DMS114 treated with DMSO at 0.1 percent for 48 hours (cell line): ENCODE data around the gene NECAB2.
"Not testable (repeated sequence)": the region's sequence is repeated elsewhere in the genome, so short reads cannot be mapped to it uniquely, and the experiment has no call there.

ENCODE experiments used
- DNase-seq: peaks from one replicate; lab custom pipeline; 2025; ENCODE audit not compliant: unreplicated experiment; lab: John Stamatoyannopoulos, UW

Gene NECAB2

DNA sequence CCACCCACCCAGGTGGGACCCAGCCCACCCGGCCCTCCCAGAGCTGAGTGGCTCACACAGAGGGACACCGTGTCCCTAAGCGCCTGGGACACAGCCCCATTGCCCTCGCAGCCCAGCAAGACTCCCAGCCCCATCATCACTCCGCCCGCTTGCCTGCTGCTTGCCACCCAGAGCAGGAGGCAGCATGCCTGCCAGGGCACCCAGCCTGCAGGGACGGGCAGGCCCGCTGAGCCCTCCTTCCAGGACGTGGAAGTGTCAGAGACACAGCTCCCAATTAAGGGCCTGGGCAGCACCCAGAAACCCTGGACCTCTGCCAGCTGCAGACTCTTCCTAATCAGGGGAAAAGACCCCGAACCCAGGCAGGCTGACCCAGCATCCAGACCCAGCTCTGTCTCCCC, 32.2 kb upstream of the NECAB2 start:
- DNase-seq = no peak

DNA sequence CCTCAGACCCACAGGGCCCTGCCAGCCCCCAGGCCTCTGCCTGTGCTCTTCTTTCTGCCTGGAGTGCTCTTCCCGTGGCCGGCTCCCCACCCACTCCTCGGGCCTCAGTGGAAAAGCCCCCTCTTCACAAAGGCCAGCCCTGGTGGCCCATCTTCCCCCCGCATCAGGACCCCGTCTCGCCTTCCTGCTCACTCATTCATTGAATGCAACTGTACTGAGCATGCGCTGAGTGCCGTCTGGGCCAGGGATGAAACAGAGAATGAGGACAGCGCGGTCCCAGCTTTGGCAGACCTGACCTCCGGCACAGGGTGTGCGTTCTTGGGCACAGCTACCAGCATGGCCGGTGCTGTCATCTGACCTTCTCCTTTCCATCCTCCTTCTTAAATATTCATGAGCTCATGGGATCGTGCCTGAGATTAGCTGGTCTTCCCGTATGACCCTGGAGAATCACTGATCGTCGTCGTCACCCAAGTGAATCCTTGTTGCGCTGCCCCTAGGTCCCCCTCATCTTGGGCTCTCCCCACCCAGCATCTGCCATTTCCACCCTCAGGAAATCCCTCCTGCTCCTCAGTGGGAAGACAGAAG, 31.4 kb upstream of the NECAB2 start:
- DNase-seq = no peak

DNA sequence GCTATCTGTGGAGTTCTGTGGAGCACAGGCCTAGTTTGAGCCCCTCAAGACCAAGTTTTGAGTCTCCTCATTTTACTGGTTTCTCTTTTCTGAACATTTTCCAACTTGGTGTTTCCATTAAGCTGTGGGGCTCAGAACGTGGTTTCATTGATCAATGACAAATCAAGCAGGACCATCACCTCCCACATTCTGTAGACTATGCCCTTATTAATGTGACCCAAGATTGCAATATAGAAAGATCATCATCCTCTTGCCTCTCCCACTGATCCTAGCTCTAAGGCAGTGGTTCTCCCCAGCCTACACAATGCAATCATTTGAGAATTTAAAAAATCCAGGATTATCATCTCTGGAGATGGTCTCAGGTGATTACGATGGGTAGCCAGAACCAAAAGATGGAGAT, 30.8 kb upstream of the NECAB2 start:
- DNase-seq = no peak

DNA sequence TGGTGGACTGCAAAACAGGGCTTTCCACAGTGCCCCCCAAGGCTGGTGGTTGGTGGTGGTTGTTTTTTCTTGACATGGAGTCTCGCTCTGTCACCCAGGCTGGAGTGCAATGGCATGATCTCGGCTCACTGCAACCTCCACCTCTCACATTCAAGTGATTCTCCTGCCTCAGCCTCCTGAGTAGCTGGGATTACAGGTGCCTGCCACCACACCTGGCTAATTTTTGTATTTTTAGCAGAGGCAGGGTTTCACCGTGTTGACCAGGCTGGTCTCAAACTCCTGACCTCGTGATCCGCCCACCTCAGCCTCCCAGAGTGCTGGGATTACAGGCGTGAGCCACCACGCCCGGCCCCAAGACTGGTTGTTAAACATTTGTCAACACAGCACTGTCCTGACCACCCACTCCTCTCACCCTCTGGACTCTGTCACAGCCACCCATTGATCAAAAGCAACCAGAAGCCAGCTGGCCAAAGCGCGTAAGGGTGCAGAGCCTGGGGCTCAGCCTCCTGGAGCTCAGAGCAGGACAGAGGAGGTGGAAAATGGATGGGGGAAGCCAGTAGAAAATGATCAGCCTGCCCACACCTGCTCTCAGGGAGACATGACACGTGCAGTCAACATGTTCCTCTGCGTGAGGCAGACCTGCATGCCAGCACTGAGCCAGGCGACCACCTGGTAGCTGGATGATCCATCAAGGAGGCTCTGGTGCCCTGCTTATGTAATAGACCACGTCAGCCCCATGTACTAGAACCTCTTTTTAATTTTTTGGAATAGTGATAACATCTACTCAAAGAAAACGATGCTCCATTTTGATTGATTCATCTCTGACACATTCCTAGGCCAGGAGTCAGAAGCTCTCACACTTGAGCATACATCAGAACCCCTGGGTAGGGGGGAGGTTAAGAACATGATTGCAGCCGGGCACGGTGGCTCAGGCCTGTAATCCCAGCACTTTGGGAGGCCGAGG, 29.8 kb upstream of the NECAB2 start:
- no peak for DNase-seq

DNA sequence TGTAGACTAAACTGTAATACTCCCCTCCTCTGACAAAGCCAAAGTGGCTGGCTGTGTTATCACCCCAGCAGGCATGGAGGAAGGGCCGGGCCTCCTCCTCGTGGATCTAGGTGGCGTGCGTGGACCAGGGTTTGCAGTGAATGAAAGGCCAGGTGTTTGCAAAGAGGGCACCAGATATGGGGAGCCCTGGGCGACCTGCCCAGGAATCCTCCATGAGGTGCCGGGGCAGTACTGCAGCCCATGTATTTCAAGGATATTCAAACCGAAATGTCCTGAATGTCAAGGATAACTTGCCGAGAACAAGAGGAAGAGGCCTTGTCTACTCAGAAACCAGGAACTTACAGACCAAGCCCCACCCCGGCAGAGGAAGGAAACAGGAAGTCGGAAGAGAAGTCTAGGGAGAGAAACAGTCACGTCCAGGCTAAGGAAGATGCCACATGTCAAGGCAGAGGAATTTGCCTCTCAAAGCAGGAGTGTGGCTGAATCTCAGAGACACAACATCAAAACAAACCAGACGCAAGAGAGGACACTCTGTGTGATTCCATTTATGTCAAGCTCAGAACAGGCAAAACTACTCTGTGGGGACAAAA, 28.7 kb upstream of the NECAB2 start:
- no peak for DNase-seq

DNA sequence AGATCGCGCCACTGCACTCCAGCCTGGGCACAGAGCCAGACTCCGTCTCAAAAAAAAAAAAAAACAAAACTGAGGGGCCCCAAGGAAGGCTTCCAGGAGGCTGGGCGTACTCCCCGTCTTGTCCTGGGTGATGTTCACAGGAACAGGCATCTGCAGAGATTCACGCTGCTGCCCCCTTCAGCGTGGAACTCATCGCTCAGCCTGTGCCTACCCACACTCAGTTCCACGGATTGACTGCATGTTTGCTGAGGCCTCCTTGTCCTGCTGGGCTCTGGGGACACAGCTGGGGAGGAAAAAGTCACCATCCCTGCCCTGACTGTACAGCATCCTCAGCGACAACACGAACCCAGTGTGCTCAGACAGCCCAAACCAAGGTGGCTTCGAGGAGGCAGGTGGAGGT, 27.9 kb upstream of the NECAB2 start:
- no peak for DNase-seq

DNA sequence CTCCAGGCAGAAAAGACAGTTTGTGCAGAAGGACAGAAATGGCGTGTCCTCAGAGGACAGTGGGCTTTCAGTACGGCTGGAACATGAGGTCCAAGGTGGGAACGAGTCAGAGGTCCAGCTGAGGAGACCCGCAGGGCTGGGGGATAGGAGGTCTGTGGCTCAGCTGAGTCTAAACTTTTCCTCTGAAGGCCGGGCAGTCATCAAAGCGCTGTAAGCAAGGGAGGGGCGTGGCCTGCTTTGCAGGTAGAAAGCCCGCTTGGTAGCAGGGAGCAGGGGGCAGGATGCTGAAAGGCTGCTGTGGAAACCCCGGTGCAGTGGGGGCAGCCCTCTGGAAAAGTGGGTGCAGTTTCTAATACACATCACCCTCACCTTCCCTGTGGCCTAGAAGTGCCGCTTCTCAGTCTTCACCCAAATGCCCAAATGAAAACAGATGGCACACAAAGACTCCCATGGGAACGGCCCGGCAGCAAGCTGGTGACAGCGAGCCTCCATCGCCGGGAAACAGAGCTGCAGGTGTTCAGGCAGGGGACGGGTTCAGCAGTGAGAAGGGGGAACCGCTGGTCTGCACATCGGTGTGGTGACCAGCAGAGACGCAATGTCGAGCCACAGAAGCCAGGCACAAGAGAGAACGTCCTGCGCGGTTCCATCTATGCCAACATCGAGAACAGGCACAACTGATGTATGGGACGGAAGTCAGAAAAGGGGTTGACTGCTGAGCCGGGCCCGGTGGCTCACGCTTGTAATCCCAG, 27.2 kb upstream of the NECAB2 start:
- DNase-seq = no peak

DNA sequence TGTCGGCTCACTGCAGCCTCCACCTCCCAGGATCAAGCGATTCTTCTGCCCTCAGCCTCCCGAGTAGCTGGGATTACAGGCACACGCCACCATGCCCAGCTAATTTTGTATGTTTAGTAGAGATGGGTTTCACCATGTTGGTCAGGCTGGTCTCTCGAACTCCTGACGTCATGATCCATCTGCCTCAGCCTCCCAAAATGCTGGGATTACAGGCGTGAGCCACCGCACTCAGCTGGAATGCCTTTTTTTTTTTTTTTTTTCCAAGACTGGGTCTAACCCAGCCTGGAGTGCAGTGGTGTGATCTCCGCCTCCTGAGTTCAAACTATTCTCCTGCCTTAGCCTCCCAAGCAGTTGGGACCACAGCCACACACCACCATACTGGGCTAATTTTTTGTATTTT, 26.5 kb upstream of the NECAB2 start:
- not testable (repeated sequence) for DNase-seq

DNA sequence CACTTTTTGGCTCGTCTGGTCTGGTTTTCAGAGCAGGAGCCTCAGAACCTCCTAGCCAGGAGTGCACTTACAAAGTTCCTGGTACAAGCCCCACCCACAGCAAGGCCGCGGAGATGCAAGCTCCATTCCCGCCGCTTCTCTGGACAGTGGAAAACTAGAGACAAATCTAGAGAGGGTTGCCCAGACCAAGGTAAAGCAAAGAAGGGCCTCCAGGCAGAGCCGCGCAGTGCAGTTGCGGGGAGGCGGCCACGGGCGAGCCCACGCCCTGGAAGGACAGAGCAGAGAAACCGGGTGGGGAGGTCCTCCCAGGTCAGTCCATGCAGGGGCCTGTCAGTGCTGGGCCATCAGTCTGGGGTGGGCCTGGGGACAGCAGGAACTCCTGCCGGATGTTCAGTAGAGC, 26.0 kb upstream of the NECAB2 start:
- DNase-seq = no peak

DNA sequence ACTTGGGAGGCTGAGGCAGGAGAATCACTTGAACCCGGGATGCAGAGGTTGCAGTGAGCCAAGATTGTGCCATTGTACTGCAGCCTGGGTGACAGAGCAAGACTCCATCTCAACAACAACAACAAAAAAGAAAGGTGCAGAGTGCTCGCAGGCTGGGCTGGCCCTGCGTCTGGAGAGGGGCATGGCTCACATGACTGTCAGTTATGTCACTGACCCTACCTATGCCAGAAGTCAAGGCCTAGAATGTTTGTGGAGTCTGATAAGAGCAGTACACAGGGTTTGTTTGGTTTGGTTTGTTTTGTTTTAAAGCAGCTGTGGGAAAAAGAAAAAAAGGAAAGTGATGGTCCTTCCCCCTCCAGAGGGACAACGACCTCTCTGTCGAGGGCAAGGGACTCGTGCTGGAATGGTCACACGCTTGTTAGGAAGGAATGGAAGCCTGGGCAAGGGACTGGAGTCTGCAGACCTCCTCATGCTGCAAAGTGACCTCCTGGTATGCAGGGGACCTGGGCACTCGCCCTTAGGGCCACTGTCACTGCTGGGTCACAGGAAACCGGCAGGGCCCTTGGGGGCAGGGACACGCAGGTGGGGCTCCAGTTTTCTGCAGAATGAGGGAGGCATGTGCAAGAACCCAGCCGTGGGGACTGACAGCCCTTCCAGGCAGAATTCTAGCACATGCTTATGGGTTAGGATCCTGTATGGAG, 25.1 kb upstream of the NECAB2 start:
- no peak for DNase-seq

DNA sequence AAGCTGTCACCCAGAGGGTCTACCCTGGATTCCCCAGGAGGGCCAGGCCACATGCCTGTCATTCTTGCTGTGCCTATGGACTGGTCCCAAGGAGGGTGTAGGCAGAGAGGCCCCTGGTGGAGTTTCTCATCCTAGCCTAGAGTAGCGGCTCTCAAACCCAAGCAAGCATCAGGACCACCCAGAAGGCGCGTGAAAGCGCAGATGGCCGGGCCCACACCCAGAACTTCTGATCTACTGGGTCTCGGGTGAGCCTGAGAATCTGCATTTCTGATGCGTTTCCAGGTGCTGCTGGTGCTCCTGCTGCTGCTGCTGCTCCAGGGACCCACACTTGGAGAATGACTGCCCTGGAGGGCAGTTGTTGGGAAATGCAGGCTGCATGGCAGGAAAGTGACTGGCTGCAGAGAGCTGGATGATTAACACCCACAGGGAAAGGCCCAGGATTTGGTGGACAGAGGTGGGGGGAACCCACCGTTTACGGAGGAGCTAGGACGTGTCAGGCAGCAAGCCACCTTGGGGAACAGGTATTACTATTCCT, 24.5 kb upstream of the NECAB2 start:
- DNase-seq = no peak

DNA sequence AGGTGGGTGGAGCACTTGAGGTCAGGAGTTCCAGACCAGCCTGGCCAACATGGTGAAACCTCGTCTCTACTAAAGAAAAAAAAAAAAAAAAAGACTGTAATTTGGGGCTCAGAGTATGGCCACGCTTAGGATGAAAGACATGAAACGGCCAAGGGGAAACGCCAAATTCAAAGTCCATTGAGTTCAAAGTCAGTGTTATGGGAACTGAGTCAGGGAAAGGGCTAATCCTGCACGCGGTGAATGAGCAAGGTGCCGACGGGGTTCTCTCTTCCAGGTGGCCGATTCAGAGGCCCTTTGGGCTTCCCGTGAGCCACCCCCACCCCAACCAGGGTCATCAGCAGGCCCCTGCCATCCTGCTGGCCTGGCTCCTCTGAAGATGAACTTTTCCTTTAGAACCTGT, 22.5 kb upstream of the NECAB2 start:
- DNase-seq = no peak

DNA sequence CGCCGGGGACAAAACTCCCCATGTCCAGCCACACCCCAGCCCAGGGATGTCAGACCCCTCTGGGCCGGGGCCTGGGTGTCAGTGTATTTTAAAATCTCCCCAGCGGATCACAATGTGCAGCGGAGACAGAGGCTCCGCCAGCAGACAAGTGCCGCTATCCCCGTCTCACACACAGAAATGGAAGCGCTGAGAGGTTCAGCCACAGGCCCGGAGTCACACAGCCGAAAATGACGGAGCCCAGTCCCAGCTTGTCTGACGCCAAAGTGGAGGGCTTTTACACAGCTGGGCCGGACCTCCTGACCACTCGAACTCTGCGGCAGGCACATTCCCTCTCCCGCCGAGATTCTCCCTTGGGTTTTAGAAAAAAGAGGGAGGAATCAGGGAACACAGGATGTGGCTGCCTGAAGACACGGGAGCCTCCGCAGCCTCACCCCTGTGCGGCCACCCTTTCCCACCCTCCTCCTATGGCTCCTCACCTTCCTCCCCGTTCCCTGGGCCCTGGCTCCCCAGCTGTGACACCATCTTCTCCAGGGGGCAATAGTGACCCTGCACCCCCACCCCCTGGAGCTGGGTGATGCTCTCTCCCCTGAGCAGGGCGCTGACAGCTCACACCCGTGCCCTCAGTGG, 21.8 kb upstream of the NECAB2 start:
- no peak for DNase-seq

DNA sequence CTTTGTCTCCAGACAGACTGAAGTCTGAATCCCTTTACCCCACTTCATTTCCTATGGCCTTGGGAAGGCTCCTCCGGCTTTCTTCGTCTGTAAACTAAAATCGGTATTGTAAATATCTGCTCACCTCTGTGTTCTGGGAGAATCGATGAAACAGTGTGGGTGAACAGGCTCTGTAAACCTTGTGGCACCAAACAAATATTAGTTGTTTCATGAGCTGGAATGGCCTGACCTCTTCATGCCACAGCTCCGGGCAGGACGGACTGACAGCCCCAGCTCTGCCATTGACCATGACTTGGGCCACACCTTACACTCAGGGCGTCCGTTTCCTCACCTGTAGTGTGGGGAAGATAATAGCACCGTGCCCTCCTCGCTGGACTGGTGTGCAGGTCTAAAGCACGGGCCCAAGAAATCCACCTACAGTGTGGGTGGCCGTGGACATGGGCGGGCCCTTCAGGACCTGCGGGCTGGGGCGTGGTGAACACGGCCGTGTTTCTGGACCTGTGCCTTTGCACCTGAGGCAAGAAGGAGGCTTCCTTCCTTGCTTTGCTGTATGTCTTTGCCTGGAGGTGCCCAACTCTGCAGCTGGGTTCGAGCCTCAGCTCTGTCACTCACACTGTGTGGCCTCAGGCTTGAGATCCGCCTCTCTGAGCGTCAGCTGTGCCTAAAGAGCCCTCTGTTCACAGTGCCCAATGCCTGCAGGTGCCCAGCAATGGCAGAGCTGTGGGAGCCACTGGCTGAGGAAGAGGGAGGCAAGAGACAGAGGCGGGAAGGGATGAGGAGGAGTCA, 21.1 kb upstream of the NECAB2 start:
- DNase-seq = no peak

DNA sequence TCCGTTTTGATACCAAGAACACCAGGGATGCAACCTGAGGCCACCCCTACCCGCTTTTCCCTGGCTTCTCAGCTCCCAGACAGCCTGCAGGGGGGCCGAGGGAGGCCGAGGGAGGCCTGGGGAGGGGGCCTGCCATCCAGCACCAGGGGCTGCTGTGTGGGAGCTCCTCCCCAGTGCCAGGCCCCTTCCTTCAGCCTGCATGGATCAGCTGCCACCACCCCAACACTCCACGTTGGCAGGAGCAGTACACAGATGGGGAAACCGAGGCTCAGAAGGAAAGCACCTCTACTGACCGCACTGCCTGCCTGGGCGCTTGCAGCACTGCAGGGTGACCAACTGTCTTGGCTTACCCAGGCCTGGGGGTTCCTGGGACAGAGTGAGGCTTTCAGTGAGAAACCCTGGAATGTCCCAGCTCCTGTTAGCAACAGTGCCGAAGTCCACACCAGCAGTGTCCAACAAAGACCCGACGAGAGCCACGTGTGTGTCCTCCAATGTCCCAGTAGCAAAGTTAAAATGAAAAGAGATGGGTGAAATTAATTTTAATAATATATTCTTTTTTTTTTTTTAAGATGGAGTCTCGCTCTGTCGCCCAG, 20.3 kb upstream of the NECAB2 start:
- no peak for DNase-seq

DNA sequence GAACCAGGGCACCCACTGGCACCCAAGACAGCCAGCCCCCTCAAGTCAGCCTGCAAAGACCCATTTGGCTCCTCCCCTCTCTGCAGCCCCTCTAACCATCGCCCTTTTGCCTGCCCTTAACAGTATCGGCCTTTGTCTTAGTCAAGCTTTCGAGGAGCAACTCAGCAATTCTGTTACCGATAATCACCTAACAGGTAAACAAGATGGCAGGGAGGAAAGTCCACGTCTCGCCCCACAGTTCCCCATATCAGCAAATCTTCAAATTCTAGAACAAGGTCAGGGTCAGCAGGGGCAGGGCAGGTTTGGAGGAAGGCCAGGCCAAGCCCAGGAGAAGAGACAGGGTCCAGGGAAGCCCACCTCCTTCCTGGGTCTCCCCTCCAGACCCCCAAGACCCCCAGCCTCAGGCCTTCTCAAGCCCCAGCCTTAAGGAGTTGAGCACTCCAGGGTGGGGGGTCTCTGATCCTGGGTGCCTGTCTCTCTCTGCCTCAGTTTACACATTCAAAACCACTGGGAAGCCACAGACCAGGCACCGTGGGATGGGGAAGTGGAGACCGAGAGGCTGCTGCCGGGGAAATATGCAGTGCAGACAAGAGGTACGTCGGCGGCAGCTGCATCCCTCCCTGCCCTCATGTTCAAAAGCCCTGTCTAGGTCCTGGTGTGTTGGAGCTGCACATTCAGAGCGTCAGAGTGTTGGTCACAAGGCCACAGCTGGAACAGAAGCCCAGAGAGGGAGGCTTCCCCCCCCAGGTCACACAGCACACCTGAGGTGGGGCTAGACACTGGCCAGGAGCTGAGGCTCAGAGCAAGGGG, 18.9 kb upstream of the NECAB2 start:
- DNase-seq = no peak

DNA sequence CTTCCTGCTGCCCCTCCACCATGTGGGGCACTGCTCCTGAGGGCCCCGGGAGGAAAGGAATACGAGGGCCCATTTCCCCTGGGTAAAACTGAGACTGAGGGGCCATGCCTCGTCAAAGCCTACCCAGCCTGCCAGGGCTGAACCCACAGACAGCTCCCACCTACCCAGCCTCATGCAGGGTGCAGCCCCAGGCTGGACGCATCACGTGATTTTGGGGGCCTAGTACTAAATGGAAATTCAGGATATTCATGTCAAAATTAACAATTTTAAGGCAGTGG, 18.4 kb upstream of the NECAB2 start:
- no peak for DNase-seq

DNA sequence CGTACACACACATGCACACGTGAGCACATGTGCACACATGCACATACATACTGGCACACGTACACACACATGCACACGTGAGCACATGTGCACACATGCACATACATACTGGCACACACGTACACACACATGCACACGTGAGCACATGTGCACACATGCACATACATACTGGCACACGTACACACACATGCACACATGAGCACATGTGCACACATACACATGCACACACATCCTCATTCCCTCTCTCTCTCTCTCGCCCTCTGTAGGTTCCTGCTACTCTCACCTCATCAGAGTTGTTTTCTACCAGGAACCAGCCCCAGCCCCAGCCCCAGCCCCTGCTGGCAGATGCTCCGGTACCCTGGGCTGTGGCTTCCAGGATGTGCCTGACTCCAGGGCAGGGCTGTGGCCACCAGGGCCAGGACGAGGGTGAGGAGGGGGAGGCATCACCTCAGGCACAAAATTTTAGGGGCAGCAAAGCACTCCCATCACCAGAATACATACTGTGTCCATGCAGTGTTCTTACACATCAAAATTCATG, 17.1 kb upstream of the NECAB2 start:
- not testable (repeated sequence) for DNase-seq
